Measurements from ENCODE around the gene MAPK13. TPM values are rescaled to one million over a fixed set of nuclear protein-coding genes. Genes with fewer than 3 reads are reported as not detected.
A peak's percentile ranks its signal among the peaks of the same experiment; 100 is the strongest.

The MAPK13 gene
- total RNA-seq, 6 experiments from 2014 or later, result 5.7 to 12.4 (median 6.5) TPM

- H3K9me3 Mint-ChIP-seq, result no peaks in the 10 kb centered on the region
Measured at GRCh38 chr6:36118550-36119107, 11.7 kb upstream of the MAPK13 start.

GRCh38 chr6:36119209-36119608, 11.1 kb upstream of the MAPK13 start:
- H3K4me3 Mint-ChIP-seq, result no peak overlapping the region
- H3K27ac Mint-ChIP-seq, result no peak overlapping the region
- H3K27me3 Mint-ChIP-seq (ENCODE audit: insufficient read depth), result peaks cover 2% of the 10 kb centered on the region
- peaks cover 27% of the 10 kb centered on the region for H3K4me1 Mint-ChIP-seq (ENCODE audit: low read depth)
- 0 out of 2 replicates have a peak, but pooled peaks cover 4% of the 10 kb centered on the region for H3K36me3 Mint-ChIP-seq (ENCODE audit: low read depth)
- TF ChIP-seq CTCF (IDR thresholded peaks at IDR 0.05), result no peak
- H3K9me3 Mint-ChIP-seq, result no peaks in the 10 kb centered on the region
- no peak for DNase-seq

More at GRCh38 chr6:36118550-36119107, 11.7 kb upstream of the MAPK13 start:
- DNase-seq, result no peak
- peaks cover 25% of the 10 kb centered on the region for H3K4me1 Mint-ChIP-seq (ENCODE audit: low read depth)
- 0 out of 2 replicates have a peak, but pooled peaks cover 4% of the 10 kb centered on the region for H3K36me3 Mint-ChIP-seq (ENCODE audit: low read depth)
- TF ChIP-seq CTCF (IDR thresholded peaks at IDR 0.05), result no peak
- H3K4me3 Mint-ChIP-seq, result no peak overlapping the region
- no peak overlapping the region for H3K27ac Mint-ChIP-seq
- peaks cover 2% of the 10 kb centered on the region for H3K27me3 Mint-ChIP-seq (ENCODE audit: insufficient read depth)

GRCh38 chr6:36120018-36120417, 10.3 kb upstream of the MAPK13 start:
- 0 out of 2 replicates have a peak, but pooled peaks cover 4% of the 10 kb centered on the region for H3K36me3 Mint-ChIP-seq (ENCODE audit: low read depth)
- no peak for DNase-seq
- H3K4me1 Mint-ChIP-seq (ENCODE audit: low read depth), result peaks cover 29% of the 10 kb centered on the region
- H3K9me3 Mint-ChIP-seq, result no peaks in the 10 kb centered on the region
- no peak overlapping the region for H3K27ac Mint-ChIP-seq
- no peak overlapping the region for H3K4me3 Mint-ChIP-seq
- H3K27me3 Mint-ChIP-seq (ENCODE audit: insufficient read depth), result peaks cover 2% of the 10 kb centered on the region
- no peak for TF ChIP-seq CTCF (IDR thresholded peaks at IDR 0.05)

GRCh38 chr6:36120539-36120938, 9.8 kb upstream of the MAPK13 start:
- Mint-ChIP-seq H3K27ac (peak overlapping the region; percentile 59), H3K4me1 (ENCODE audit: low read depth) (peaks cover 34% of the 10 kb centered on the region), H3K36me3 (ENCODE audit: low read depth) (0 out of 2 replicates have a peak, but pooled peaks cover 4% of the 10 kb centered on the region), H3K27me3 (ENCODE audit: insufficient read depth) (peaks cover 2% of the 10 kb centered on the region), H3K9me3 (no peaks in the 10 kb centered on the region), H3K4me3 (no peak overlapping the region)
- DNase-seq, result no peak
- TF ChIP-seq CTCF (IDR thresholded peaks at IDR 0.05), result no peak

GRCh38 chr6:36120979-36121786, 9.1 kb upstream of the MAPK13 start:
- Mint-ChIP-seq H3K36me3 (ENCODE audit: low read depth) (0 out of 2 replicates have a peak, but pooled peaks cover 4% of the 10 kb centered on the region), H3K4me3 (no peak overlapping the region), H3K9me3 (no peaks in the 10 kb centered on the region), H3K4me1 (ENCODE audit: low read depth) (peaks cover 41% of the 10 kb centered on the region), H3K27me3 (ENCODE audit: insufficient read depth) (peaks cover 2% of the 10 kb centered on the region), H3K27ac (peak overlapping the region; percentile 59)
- no peak for DNase-seq
- no peak for TF ChIP-seq CTCF (IDR thresholded peaks at IDR 0.05)
